Muscle layer of colon (tissue), 2 donors: ENCODE data around the gene NKX3-2.

Experiments used
- H3K27ac ChIP-seq: one replicate; pipeline ENCODE4 v1.7.0; 2013; ENCODE audit warnings: low read depth, mild to moderate bottlenecking, low read length, moderate library complexity
- H3K27me3 ChIP-seq, 2 donors: one replicate each; pipeline ENCODE4 v1.7.0; 2013; ENCODE audit warnings: low read length in 2 of 2, mild to moderate bottlenecking in 2 of 2; ENCODE audit not compliant: insufficient read depth in 2 of 2, control insufficient read depth in 1 of 2
- H3K36me3 ChIP-seq: one replicate; pipeline ENCODE4 v1.7.0; 2013; ENCODE audit warnings: mild to moderate bottlenecking, low read length; ENCODE audit not compliant: insufficient read depth
- H3K4me1 ChIP-seq: one replicate; pipeline ENCODE4 v1.7.0; 2013; ENCODE audit warnings: mild to moderate bottlenecking, low read length; ENCODE audit not compliant: insufficient read depth
- H3K4me3 ChIP-seq, 2 donors: one replicate each; pipeline ENCODE4 v1.7.0; 2013; ENCODE audit warnings: low read length in 2 of 2, low read depth in 1 of 2, mild to moderate bottlenecking in 1 of 2, moderate library complexity in 1 of 2
- H3K9ac ChIP-seq: one replicate; pipeline ENCODE4 v1.7.0; 2013; ENCODE audit warnings: low read length
- H3K9me3 ChIP-seq: one replicate; pipeline ENCODE4 v1.7.0; 2013; ENCODE audit warnings: mild to moderate bottlenecking, low read length
- donor health status: abdominal sarcoma.
- donor health status: Adenocarcinoma of cecum.

NKX3-2 gene

DNA sequence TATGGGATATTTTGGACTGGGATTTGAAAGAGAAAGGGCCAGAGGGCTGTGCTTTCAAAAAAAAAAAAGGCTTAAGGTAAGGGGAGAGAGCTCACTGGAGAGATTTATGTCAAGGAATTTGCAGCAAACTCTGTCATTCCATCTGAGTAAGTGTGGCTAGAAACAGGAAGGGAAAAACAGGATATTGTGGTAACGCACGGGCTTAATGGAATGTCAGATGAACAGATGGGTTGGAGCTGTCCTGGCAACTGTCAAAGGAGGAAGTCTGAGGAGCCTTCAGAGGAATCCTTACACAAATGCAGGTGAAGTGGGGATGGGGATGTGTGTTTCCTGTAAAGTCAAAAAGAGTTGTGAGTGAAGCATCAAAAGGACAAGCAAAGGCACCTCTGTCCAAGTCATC, 15.1 kb upstream of the NKX3-2 start:
- H3K27me3 ChIP-seq: no peaks in the 10 kb centered on the region
- H3K9ac ChIP-seq: no peak overlapping the region
- no peak overlapping the region for H3K27ac ChIP-seq
- H3K4me3 ChIP-seq: no peak overlapping the region
- H3K36me3 ChIP-seq: no peaks in the 10 kb centered on the region
- no peaks in the 10 kb centered on the region for H3K4me1 ChIP-seq
- no peaks in the 10 kb centered on the region for H3K9me3 ChIP-seq

DNA sequence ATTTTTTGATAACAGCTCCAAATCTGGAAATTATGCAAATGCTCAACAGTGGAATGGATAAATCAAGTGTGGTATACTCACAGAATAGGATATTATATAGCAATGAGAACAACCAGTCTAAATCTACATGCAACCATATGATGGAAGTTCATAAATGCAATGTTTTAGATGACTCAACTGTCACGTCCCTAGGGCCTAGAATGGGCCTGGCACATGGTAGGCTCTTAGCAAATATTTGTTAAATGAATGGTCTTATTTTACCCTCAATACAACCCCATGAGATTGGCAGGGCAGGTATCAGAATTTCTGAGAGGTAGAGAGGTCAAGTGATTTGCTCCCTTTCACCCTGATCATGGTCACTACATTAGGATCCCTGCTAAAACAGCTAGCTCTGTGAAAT, 14.6 kb upstream of the NKX3-2 start:
- Histone ChIP-seq H3K27me3 (no peaks in the 10 kb centered on the region), H3K4me1 (no peaks in the 10 kb centered on the region)

DNA sequence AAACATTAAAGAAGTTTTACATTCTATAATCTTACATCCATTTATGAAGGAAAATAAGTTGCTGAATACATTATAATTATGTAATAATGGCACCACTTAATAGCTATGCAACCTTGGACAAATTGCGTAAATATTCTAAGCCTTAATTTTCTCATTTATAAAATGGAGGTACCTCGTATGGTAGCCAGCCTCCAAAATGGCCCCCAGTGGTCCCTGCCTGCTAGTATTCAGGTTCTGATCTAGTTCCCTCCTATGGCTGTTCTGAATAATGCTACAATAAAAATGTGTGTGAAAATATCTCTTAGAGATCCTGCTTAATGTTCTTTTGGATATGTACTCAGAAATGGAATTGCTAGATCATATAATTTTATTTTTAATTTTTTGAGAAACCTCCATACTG, 11.0 kb upstream of the NKX3-2 start:
- Histone ChIP-seq H3K9me3 (no peaks in the 10 kb centered on the region), H3K27me3 (no peaks in the 10 kb centered on the region), H3K9ac (no peak overlapping the region), H3K36me3 (no peaks in the 10 kb centered on the region), H3K4me1 (no peaks in the 10 kb centered on the region), H3K4me3 (no peak overlapping the region), H3K27ac (no peak overlapping the region)

More for the DNA sequence above, 14.6 kb upstream of the NKX3-2 start:
- Histone ChIP-seq H3K4me3 (no peak overlapping the region), H3K36me3 (no peaks in the 10 kb centered on the region), H3K27ac (no peak overlapping the region), H3K9ac (no peak overlapping the region), H3K9me3 (no peaks in the 10 kb centered on the region)

DNA sequence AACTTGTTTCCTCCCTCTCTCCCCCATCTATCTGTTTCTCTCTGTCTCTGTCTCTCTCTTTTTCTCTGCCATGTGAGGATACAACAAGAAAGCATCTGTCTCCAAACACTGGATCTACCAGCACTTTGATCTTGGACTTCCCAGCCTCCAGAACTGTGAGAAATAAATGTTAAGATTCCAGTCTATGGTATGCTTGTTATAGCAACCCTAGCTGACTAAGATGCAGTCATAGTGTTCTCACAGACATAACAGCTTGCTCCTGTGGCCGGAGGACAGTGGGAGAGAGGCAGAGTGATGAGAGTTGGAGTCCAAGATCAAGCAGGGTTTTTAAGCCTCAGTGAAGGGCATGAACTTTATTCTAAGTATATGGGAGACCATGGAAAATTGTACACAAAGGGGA, 8.8 kb upstream of the NKX3-2 start:
- no peak overlapping the region for H3K4me3 ChIP-seq
- no peaks in the 10 kb centered on the region for H3K36me3 ChIP-seq
- H3K9me3 ChIP-seq: no peaks in the 10 kb centered on the region
- H3K4me1 ChIP-seq: peaks cover 9% of the 10 kb centered on the region
- H3K9ac ChIP-seq: no peak overlapping the region
- H3K27me3 ChIP-seq: no peaks in the 10 kb centered on the region
- no peak overlapping the region for H3K27ac ChIP-seq

DNA sequence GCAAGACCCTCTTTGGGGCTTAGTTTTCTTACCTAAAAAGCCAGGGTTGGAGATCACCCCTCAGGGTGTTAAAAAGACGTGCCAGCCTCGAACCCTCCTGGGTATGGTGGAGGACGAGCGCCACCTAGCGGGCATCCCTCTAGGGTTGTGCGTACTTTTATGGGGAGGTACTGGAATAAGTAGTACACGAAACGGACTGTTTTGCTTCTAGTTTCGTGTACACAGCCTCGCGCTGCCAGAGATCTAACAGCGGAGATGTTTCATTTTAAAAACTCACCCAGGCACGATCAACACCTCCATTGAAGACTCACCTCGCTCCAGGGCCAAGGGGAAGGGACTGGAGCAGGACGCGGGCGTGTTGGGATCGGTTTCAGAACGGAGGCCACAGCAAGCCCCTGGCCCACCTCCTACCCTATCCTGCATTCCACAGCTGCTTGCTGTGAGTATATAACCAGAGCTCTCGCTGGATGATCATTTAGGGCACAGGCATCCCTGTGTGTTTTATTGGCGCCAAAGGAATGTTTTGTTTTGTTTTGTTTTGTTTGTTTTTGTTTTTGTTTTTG, 4.8 kb upstream of the NKX3-2 start:
- H3K27me3 ChIP-seq: peaks cover 0 to 10% of the 10 kb centered on the region in 2 donors
- peak overlapping the region; percentile 33 for H3K9ac ChIP-seq
- H3K27ac ChIP-seq: peak overlapping the region; percentile 16
- H3K4me1 ChIP-seq: peaks cover 27% of the 10 kb centered on the region
- no peaks in the 10 kb centered on the region for H3K36me3 ChIP-seq
- H3K4me3 ChIP-seq: peak overlapping the region; percentile 31 to 68
- no peaks in the 10 kb centered on the region for H3K9me3 ChIP-seq

DNA sequence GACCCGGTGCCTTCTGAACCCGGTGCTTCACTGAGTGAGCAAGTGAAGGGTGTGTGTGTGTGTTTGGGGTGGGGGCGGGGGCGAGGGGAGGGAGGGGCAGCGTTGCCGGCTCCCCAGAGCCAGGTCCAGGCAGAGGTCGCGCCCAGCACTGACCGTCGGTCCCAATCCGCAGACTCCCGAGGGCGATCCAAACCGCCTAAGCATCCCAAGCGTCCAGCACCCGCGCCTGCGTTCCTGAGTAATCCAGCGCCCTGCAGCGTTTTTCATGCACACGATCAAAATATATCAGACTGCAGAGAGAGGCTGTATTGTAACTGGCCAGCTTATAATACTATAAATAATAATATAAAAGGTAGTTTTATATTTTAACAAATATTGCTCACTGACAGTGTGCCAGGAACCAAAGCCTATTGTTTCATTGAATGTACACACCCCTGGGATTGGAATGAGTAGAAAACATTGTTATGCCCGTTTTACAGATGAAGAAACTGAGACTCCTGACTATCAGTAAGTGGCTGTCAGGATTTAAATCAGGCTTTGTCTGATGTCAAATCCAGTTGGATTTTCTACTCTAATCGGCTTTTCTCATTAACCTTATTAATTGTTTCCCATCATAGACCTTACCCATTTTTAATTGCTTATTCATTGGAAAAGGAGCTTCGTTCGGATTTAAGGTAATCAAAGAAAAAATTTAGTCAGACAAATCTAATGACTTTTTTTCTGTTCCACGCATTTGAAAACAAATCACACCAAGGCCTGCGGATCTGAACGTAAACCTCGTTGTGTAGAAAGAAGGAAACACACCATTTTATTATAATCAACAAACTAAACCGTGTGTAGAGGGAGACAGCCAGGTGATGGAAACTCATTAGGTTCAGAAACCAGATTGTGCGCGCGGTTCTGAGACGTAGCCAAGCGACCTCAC, 4.0 kb upstream of the NKX3-2 start:
- no peaks in the 10 kb centered on the region for H3K9me3 ChIP-seq
- peak overlapping the region; percentile 95 for H3K27ac ChIP-seq
- H3K27me3 ChIP-seq: peaks cover 0 to 13% of the 10 kb centered on the region in 2 donors
- H3K9ac ChIP-seq: no peak overlapping the region
- peak overlapping the region; percentile 68 to 86 for H3K4me3 ChIP-seq
- no peaks in the 10 kb centered on the region for H3K36me3 ChIP-seq
- H3K4me1 ChIP-seq: peaks cover 27% of the 10 kb centered on the region

DNA sequence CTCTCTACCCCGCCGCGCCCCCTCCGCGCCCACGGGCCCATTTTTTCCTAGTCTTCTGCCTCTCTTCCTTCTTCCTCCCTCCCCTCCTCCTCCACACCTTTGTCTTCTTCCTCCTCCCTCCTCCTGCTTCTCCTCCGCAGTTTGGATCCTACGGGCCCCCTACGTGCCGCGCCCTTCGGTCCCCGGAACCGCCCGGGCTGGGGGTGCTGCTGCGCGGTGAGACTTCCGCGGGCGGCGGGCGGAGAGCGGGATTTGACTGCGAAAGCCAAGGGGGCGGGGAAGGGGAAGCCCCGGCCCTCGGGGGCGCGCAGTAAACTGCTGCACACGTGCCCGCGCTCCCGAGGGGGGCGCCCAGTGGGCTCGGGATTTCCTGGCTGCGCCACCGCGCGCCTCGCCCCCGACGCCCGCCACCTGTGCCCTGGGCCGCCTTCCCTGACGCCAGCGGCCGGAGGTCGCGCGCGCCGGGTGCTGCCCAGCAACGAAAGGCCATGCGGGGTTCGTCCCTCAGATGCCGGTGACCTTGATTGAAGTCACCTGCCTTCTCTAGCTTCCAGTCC, 3.3 kb upstream of the NKX3-2 start:
- peaks cover 0 to 13% of the 10 kb centered on the region in 2 donors for H3K27me3 ChIP-seq
- peak overlapping the region; percentile 46 to 86 for H3K4me3 ChIP-seq
- peaks cover 27% of the 10 kb centered on the region for H3K4me1 ChIP-seq
- peak overlapping the region; percentile 41 for H3K9ac ChIP-seq
- peak overlapping the region; percentile 95 for H3K27ac ChIP-seq
- no peaks in the 10 kb centered on the region for H3K9me3 ChIP-seq
- no peaks in the 10 kb centered on the region for H3K36me3 ChIP-seq

DNA sequence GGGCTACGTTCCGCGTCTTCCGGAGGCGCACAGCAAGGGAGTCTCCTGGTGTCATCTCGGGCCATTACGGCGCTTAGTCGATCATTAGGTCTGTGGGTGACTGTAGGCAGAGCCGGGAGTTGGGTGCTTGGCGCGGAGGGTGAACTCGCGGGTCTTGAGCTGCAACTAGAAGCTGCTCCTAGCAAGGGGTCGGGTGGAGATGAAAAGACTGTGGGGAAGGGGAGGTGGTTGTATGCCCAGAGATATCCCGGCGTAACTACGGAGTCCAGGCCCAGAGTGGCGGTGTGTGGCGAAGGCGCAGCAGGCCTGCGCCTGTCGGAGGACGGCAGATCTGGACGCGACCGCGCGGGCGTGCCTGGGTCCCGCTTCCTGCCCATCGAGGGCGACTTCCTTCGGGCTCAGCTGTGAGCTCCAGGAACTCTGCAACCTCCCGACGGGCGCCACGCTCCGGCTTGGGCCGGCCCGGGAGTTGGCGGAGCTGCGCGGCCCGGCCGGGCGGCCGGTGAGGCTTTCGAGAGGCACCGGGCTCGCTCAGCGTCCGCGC, 2.7 kb upstream of the NKX3-2 start:
- peaks cover 27% of the 10 kb centered on the region for H3K4me1 ChIP-seq
- peak overlapping the region; percentile 41 for H3K9ac ChIP-seq
- no peaks in the 10 kb centered on the region for H3K9me3 ChIP-seq
- H3K27me3 ChIP-seq: peaks cover 0 to 13% of the 10 kb centered on the region in 2 donors
- H3K36me3 ChIP-seq: no peaks in the 10 kb centered on the region
- H3K27ac ChIP-seq: peak overlapping the region; percentile 95
- peak overlapping the region; percentile 46 to 86 for H3K4me3 ChIP-seq

DNA sequence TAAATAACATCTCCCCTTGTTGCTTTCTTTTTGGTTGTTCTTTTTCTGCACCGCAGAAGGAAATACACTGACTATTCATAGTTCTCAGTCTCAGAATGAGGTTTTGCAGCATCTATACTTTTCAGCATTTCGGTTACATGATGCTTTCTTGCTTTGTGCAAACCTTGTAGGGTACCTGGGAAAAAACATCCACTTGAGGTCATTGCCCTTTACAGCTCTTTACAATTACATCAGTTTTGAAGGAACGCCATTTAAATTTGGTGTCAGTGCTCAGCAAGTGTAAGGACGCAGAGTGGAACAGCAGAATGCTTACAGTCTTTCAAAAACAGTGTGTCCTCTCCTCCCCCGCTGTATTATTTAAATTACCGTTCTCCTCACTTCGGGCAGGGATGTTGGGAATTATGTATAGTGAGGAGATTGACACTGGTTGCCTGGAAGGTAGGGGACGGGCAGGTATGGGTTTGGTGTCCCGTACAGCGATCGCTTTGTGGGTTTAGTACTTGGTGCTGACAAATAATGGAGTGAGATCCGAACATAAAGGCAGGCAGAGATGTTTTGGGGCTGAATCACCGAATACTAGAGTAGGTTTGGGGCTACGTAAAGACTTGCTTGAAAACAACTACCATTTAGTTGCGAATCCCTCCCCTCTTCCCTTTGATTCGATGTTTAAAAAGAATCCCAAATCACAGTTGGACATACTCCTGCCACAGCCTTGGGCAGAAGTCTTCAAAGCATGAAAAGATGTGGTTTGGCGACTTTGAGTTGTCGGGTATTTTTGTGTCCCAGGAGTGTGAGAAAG, 2.0 kb upstream of the NKX3-2 start:
- Histone ChIP-seq H3K27me3 (peaks cover 0 to 13% of the 10 kb centered on the region in 2 donors), H3K27ac (peak overlapping the region; percentile 95), H3K4me1 (peaks cover 33% of the 10 kb centered on the region)

DNA sequence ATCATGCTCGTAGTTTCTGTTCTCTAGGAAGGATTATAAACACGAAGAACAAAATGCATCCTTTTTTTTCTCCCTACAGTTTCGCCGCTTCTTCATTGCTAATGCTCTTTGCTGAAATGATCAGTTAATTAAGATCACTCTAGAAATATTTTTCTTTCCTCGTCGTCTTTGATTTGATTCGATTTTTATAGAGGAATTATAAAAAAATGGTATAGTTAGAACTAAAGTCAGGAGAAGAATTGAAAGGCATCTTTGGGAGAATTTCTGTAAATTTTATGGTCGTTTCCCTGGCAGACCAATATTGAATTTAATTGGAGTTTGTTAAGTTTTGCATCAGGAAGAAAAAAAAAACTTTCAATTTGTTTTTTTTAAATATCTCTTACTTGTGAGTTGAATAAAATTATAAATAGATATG, 1.1 kb upstream of the NKX3-2 start:
- H3K4me1 ChIP-seq: peaks cover 41% of the 10 kb centered on the region
- peak overlapping the region; percentile 92 to 94 for H3K4me3 ChIP-seq
- H3K36me3 ChIP-seq: no peaks in the 10 kb centered on the region
- peak overlapping the region; percentile 90 for H3K9ac ChIP-seq
- peak overlapping the region; percentile 95 for H3K27ac ChIP-seq
- H3K27me3 ChIP-seq: peaks cover 0 to 13% of the 10 kb centered on the region in 2 donors
- H3K9me3 ChIP-seq: no peaks in the 10 kb centered on the region

More for the DNA sequence above, 2.0 kb upstream of the NKX3-2 start:
- H3K36me3 ChIP-seq: no peaks in the 10 kb centered on the region
- H3K9ac ChIP-seq: peak overlapping the region; percentile 41
- no peaks in the 10 kb centered on the region for H3K9me3 ChIP-seq
- H3K4me3 ChIP-seq: peak overlapping the region; percentile 46 to 86
